VCaP (cell line): ENCODE data around the gene PRKRA.
"Not testable (repeated sequence)": the region's sequence is repeated elsewhere in the genome, so short reads cannot be mapped to it uniquely, and the experiment has no call there.

ENCODE experiments used
- H3K27ac ChIP-seq: fragments of 450-650 bp; 2 replicates; pipeline ENCODE4 v1.5.1; 2017
- TF ChIP-seq, protein P1 (sequence below): fragments of 450-650 bp; conservative IDR thresholded peaks from 2 replicates; pipeline ENCODE4 v1.5.1; 2017; ENCODE audit warnings: mild to moderate bottlenecking, moderate library complexity

PRKRA gene

GRCh38 chr2:178436662-178437061 lies 14.3 kb downstream of the PRKRA start:
- TF ChIP-seq, protein P1, sequence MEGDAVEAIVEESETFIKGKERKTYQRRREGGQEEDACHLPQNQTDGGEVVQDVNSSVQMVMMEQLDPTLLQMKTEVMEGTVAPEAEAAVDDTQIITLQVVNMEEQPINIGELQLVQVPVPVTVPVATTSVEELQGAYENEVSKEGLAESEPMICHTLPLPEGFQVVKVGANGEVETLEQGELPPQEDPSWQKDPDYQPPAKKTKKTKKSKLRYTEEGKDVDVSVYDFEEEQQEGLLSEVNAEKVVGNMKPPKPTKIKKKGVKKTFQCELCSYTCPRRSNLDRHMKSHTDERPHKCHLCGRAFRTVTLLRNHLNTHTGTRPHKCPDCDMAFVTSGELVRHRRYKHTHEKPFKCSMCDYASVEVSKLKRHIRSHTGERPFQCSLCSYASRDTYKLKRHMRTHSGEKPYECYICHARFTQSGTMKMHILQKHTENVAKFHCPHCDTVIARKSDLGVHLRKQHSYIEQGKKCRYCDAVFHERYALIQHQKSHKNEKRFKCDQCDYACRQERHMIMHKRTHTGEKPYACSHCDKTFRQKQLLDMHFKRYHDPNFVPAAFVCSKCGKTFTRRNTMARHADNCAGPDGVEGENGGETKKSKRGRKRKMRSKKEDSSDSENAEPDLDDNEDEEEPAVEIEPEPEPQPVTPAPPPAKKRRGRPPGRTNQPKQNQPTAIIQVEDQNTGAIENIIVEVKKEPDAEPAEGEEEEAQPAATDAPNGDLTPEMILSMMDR: no peak
- H3K27ac ChIP-seq: no peak overlapping the region

- TF ChIP-seq, protein P1: no peak
- H3K27ac ChIP-seq: no peak overlapping the region
These were observed 21.6 kb downstream of the PRKRA start for GRCh38 chr2:178429336-178429735.

DNA sequence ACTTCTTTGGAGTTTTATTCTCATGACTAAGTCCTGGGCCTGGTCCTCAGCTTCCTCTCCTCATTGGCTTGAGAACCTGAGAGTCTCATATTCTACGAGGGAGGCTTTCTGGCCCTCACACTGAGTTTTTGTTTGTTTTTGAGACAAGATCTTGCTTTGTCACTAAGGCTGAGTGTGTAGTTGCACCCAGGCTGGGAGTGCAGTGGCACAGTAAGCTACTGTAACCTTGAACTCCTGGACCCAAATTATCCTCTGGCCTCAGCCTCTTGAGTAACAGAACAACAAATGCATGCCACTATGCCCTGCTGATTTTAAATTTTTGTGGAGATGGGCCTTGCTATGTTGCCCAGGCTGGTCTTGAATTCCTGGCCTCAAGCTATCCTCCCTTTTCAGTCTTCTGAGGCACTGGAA lies 22.6 kb downstream of the PRKRA start:
- TF ChIP-seq, protein P1: no peak
- no peak overlapping the region for H3K27ac ChIP-seq

DNA sequence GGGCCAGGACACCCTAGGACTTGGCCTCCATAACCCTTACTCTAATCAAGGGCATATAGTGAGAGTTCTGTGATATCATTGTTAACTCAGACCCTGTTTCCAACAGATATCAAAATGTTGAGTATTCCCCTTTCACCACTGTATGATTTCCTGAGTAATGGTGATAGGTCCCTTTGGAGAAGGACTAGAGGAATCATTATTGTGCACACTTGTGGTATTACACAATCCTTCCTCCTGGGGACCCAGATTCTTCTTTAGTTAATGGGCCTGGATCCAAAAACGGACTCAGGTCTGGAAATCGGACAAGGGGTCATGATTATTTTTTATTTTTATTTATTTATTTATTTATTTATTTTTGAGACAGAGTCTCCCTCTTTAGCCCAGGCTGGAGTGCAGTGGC lies 23.5 kb downstream of the PRKRA start:
- no peak overlapping the region for H3K27ac ChIP-seq
- TF ChIP-seq, protein P1: no peak

GRCh38 chr2:178426388-178426787 lies 24.6 kb downstream of the PRKRA start:
- TF ChIP-seq, protein P1: no peak
- no peak overlapping the region for H3K27ac ChIP-seq

GRCh38 chr2:178425255-178425827 lies 25.6 kb downstream of the PRKRA start:
- TF ChIP-seq, protein P1: no peak
- H3K27ac ChIP-seq: no peak overlapping the region

- H3K27ac ChIP-seq: not testable (repeated sequence)
These were observed 27.2 kb downstream of the PRKRA start for GRCh38 chr2:178423746-178424145.

DNA sequence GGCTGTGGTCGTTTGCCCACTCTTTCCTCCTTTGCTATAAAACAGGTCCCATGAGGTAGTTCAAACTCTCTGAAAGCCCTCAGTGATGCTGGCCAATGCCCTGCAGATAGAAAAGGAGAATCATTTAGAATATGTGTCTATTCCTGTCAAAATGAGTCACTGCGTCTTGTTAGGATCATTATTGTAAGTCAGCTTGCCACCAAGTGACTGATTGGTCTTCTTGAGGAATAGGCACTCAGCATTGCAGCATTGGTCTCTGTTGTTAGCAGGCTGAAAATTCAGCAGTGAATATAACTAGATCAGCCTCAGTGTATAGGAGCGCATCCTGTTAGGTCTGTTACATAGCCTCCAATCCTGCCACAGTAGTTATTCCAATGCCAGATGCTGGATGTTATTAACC lies 28.9 kb downstream of the PRKRA start:
- TF ChIP-seq, protein P1: no peak
- H3K27ac ChIP-seq: no peak overlapping the region
